ENCODE data around the gene CDC42BPA.
"Not testable (repeated sequence)": the region's sequence is repeated elsewhere in the genome, so short reads cannot be mapped to it uniquely, and the experiment has no call there.

Gene CDC42BPA

GRCh38 chr1:227069490-227069889 is 248.8 kb downstream of the CDC42BPA start:
- no peak for DNase-seq (ENCODE audit: low read depth, low spot score)

GRCh38 chr1:227068883-227069282 is 249.4 kb downstream of the CDC42BPA start:
- peak; percentile 43 for DNase-seq (ENCODE audit: low read depth, low spot score)

GRCh38 chr1:227066999-227067398 is 251.3 kb downstream of the CDC42BPA start:
- DNase-seq (ENCODE audit: low read depth, low spot score), result no peak

GRCh38 chr1:227065311-227065710 is 253.0 kb downstream of the CDC42BPA start:
- DNase-seq (ENCODE audit: low read depth, low spot score), result peak; percentile 15

GRCh38 chr1:227062306-227062705 is 256.0 kb downstream of the CDC42BPA start:
- no peak for DNase-seq (ENCODE audit: low read depth, low spot score)

- no peak for DNase-seq (ENCODE audit: low read depth, low spot score)
These were observed 259.2 kb downstream of the CDC42BPA start for GRCh38 chr1:227059076-227059475.

GRCh38 chr1:227058321-227058751 is 260.0 kb downstream of the CDC42BPA start:
- DNase-seq (ENCODE audit: low read depth, low spot score), result peak; percentile 89

GRCh38 chr1:227049253-227049652 is 269.0 kb downstream of the CDC42BPA start:
- no peak for DNase-seq (ENCODE audit: low read depth, low spot score)

GRCh38 chr1:227043755-227044154 is 274.5 kb downstream of the CDC42BPA start:
- no peak for DNase-seq (ENCODE audit: low read depth, low spot score)

- DNase-seq (ENCODE audit: low read depth, low spot score), result no peak
These were observed 276.0 kb downstream of the CDC42BPA start for GRCh38 chr1:227042292-227042691.

- DNase-seq (ENCODE audit: low read depth, low spot score), result peak; percentile 61
These were observed 279.9 kb downstream of the CDC42BPA start for GRCh38 chr1:227038401-227038800.

- no peak for DNase-seq (ENCODE audit: low read depth, low spot score)
These were observed 281.2 kb downstream of the CDC42BPA start for GRCh38 chr1:227037121-227037520.

- no peak for DNase-seq (ENCODE audit: low read depth, low spot score)
These were observed 283.0 kb downstream of the CDC42BPA start for GRCh38 chr1:227035316-227035715.

- no peak for DNase-seq (ENCODE audit: low read depth, low spot score)
These were observed 284.4 kb downstream of the CDC42BPA start for GRCh38 chr1:227033880-227034279.

- DNase-seq (ENCODE audit: low read depth, low spot score), result no peak
These were observed 285.9 kb downstream of the CDC42BPA start for GRCh38 chr1:227032396-227032795.

- no peak for DNase-seq (ENCODE audit: low read depth, low spot score)
These were observed 301.3 kb downstream of the CDC42BPA start for GRCh38 chr1:227016990-227017389.

- DNase-seq (ENCODE audit: low read depth, low spot score), result no peak
These were observed 307.6 kb downstream of the CDC42BPA start for GRCh38 chr1:227010645-227011044.

- DNase-seq (ENCODE audit: low read depth, low spot score), result no peak
These were observed 308.4 kb downstream of the CDC42BPA start for GRCh38 chr1:227009937-227010336.

GRCh38 chr1:227006226-227006796 is 312.0 kb downstream of the CDC42BPA start:
- DNase-seq (ENCODE audit: low read depth, low spot score), result no peak

- DNase-seq (ENCODE audit: low read depth, low spot score), result no peak
These were observed 313.5 kb downstream of the CDC42BPA start for GRCh38 chr1:227004796-227005195.

GRCh38 chr1:227003165-227003564 is 315.1 kb downstream of the CDC42BPA start:
- no peak for DNase-seq (ENCODE audit: low read depth, low spot score)

- no peak for DNase-seq (ENCODE audit: low read depth, low spot score)
These were observed 315.7 kb downstream of the CDC42BPA start for GRCh38 chr1:227002531-227003049.

GRCh38 chr1:226999579-226999978 is 318.7 kb downstream of the CDC42BPA start:
- DNase-seq (ENCODE audit: low read depth, low spot score), result not testable (repeated sequence)
